GM06990 (cell line): Measurements from ENCODE around the gene RBM38.
"Not testable (repeated sequence)": the region's sequence is repeated elsewhere in the genome, so short reads cannot be mapped to it uniquely, and the experiment has no call there.

ENCODE experiments used
- DNase-seq: peaks from one replicate; pipeline ENCODE4 v3.0.0-alpha.2; 2011; ENCODE audit not compliant: insufficient read length; ENCODE audit errors: extremely low read depth
- H3K27me3 ChIP-seq: replicated peaks from 2 replicates; pipeline ENCODE4 v1.6.0; 2011; ENCODE audit warnings: low read length; ENCODE audit not compliant: control insufficient read depth, insufficient read depth
- H3K36me3 ChIP-seq: 2 replicates; pipeline ENCODE4 v1.5.1; 2011; ENCODE audit warnings: low read length; ENCODE audit not compliant: control insufficient read depth, insufficient read depth
- H3K4me3 ChIP-seq: replicated peaks from 2 replicates; pipeline ENCODE4 v1.5.1; 2011; ENCODE audit warnings: low read depth, mild to moderate bottlenecking, control low read depth, low read length
- TF ChIP-seq, protein P1 (sequence below): IDR thresholded peaks from 2 replicates; pipeline ENCODE4 v1.5.1; 2011; ENCODE audit warnings: low read length, control low read depth, mild to moderate bottlenecking, inconsistent platforms; ENCODE audit not compliant: insufficient read depth, poor library complexity, severe bottlenecking

RBM38 gene

DNA sequence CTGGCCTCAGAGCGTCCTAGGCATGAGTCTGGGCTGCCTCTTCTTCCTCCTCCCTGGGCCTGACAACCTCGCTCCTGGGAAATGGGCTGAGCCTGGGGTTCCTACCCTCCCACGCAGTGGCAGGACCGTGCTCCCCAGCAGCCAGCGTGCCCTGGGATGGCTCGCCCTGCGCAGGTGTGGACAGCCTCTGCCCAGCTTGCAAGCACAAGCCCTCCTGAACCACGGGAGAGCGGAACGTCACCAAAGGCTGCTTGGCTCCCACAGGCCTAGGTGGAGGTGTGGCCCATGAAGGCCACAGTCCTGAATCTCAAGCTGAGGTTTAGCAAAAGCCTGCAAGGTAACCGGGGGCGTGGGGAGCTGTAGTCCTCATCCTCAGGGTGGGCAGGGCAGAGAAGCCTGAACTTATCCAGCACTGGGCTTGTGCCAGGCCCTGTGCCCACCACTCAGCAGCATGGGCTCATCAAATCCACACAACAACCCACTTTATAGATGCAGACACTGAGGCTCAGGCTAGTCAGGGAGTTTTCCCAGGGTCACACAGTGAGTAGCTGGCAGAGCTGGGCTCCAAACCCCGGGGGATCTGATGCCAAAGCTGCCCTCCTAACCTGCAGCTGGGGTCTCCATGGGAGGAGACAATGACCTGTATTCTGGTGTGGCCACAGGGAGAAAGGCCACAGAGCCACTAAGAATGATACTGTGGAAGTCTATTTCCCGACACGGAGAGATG lies 25.3 kb downstream of the RBM38 start:
- TF ChIP-seq, protein P1, sequence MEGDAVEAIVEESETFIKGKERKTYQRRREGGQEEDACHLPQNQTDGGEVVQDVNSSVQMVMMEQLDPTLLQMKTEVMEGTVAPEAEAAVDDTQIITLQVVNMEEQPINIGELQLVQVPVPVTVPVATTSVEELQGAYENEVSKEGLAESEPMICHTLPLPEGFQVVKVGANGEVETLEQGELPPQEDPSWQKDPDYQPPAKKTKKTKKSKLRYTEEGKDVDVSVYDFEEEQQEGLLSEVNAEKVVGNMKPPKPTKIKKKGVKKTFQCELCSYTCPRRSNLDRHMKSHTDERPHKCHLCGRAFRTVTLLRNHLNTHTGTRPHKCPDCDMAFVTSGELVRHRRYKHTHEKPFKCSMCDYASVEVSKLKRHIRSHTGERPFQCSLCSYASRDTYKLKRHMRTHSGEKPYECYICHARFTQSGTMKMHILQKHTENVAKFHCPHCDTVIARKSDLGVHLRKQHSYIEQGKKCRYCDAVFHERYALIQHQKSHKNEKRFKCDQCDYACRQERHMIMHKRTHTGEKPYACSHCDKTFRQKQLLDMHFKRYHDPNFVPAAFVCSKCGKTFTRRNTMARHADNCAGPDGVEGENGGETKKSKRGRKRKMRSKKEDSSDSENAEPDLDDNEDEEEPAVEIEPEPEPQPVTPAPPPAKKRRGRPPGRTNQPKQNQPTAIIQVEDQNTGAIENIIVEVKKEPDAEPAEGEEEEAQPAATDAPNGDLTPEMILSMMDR = no peak
- H3K4me3 ChIP-seq = no peak overlapping the region
- H3K27me3 ChIP-seq = no peaks in the 10 kb centered on the region
- no peaks in the 10 kb centered on the region for H3K36me3 ChIP-seq
- DNase-seq = no peak

DNA sequence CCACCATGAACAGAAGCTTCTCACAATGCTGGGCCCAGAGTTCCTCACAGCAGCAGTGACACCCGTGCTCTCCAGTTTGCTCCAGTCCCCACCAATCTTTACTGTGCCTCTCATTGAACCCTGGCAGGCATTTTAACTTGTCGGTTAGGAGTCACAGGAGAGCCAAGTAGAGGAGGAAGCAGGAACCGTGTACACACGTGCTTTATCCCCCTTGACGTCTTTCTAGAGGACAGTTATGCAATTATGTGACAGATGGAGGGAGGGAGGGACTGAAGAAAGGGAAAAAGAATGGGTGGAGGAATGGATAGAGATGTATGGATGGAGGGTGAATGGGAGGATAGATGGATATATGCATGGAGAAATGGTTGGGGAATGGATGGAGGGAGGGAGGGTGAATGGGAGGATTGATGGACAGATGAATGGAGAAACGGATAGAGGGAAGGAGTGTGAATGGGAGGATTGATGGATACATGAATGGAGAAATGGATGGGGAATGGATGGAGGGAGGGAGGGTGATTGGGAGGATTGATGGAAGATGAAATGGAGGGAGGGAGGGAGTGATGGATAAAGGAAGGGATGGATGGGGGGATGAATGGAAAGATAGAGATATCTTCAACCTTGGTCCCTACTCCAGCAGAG lies 26.0 kb downstream of the RBM38 start:
- no peak for DNase-seq
- TF ChIP-seq, protein P1 = no peak
- H3K27me3 ChIP-seq = no peaks in the 10 kb centered on the region

DNA sequence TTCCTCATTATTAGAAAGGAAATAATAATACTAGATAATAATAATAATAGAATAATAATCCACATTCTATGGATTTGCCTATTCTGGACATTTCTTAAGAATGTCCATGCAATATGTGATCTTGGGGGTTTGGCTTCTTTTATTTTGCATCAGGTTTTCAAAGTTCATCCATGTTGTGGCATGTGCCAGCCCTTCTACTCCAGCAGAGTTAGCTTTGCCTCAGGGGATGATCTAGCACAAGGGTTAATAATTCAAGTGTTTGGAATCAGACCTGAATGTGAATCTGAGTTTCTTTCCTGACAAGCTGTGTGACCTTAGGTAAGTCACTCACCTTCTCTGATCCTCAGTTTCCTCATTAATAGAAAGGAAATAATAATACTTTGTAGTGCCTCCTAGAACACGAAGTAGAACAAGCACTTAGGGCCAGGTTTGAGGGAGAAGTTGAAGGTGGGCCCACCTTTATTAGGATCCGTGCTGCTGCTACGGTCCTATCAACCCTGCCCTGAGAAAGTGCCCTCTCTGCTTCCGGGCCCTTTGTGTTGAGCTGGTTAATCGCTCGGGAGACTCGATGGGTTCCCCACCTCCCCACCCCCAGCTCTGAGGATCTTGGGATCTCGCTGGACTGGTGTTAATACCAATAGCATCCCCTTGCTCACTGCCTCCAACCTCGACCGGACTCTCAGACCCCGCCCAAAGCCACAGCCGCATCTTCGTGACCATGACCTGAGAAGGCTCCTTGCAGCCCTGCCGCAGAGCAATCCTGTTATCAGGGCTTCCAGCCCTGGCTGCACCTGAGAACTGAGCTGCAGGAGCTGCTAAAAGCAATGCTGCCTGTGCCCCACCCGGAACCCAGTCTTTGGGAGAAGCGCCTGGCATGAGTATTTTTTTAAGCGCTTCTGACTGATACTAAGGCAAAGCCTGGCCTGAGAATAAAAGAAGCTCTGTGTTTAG lies 26.9 kb downstream of the RBM38 start:
- Histone ChIP-seq H3K36me3 (no peaks in the 10 kb centered on the region), H3K27me3 (no peaks in the 10 kb centered on the region), H3K4me3 (no peak overlapping the region)
- no peak for DNase-seq
- TF ChIP-seq, protein P1 = no peak

More for the DNA sequence above, 26.0 kb downstream of the RBM38 start:
- H3K36me3 ChIP-seq = no peaks in the 10 kb centered on the region
- no peak overlapping the region for H3K4me3 ChIP-seq

DNA sequence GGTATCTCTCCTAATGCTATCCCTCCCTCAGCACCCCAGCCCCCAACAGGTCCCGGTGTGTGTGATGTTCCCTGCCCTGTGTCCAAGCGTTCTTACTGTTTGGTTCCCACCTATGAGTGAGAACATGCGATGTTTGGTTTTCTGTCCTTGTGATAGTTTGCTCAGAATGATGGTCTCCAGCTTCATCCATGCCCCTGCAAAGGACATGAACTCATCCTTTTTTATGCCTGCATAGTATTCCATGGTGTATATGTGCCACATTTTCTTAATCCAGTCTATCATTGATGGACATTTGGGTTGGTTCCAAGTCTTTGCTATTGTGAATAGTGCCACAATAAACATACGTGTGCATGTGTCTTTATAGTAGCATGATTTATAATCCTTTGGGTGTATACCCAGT lies 28.3 kb downstream of the RBM38 start:
- H3K27me3 ChIP-seq, DNase-seq, H3K36me3 ChIP-seq, H3K4me3 ChIP-seq: not testable (repeated sequence)

DNA sequence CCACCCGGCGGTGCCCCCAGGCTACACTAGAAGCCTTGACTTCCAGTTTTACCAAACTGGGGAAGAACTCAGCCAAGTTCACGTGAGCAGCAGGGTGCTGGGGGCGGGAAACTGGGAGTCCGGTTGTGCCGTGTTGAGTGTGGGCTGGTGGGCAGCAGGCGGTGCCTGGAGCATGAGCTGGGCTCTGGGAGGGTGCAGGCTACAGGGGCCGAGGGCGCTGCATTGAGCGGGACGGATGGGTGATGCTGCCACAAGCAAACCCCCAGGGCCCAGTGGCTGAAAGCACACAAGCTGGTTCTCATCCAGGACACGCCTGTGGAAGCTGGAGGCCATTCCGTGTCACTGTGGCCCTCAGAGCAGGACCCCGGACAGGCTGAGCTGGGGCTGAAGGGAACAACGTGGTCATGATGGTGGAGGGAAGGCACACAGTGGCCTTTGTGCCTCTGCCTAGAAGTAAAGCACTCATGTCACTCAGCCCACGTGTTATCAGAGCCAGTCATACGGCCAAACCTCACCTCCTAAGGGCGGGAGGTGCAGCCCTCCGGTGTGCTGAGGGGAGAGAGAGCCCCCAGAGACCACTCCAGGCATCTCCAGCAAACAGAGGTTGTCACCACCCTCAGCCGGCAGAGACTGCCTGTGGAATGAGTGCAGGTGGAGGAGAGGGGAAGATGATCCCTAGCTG lies 29.5 kb downstream of the RBM38 start:
- H3K4me3 ChIP-seq = no peak overlapping the region
- H3K27me3 ChIP-seq = no peaks in the 10 kb centered on the region
- no peak for DNase-seq
- TF ChIP-seq, protein P1 = no peak
- H3K36me3 ChIP-seq = no peaks in the 10 kb centered on the region
